Natural killer cell (primary cell): ENCODE data around the gene NREP. TPM values are rescaled to one million over a fixed set of nuclear protein-coding genes. Genes with fewer than 3 reads are reported as not detected.

ENCODE experiments used
- ATAC-seq, 3 donors: fragments of 150-1000 bp in 2 of 3; fragments of 200-7000 bp in 1 of 3; cut with Tn5 transposase; 1 replicate in 1 of 3; 2 replicates in 2 of 3; pipeline ENCODE4 v1.10.0; 2021; ENCODE audit warnings: mild to moderate bottlenecking in 2 of 3, moderate library complexity in 2 of 3
- DNase-seq, 2 donors: peaks; one replicate each; pipeline versions ENCODE4 v3.0.0 to v3.0.0-alpha.2; 2013 to 2021; ENCODE audit warnings: mixed read lengths in 1 of 2
- H3K27ac ChIP-seq: one replicate; pipeline ENCODE4 v1.5.1; 2013; ENCODE audit warnings: mild to moderate bottlenecking, low read length
- H3K27me3 ChIP-seq: one replicate; pipeline ENCODE4 v1.6.1; 2013; ENCODE audit warnings: low read length; ENCODE audit not compliant: control insufficient read depth, insufficient read depth
- H3K36me3 ChIP-seq: one replicate; pipeline ENCODE4 v1.6.1; 2013; ENCODE audit warnings: low read length; ENCODE audit not compliant: control insufficient read depth, insufficient read depth
- H3K4me1 ChIP-seq: one replicate; pipeline ENCODE4 v1.6.1; 2013; ENCODE audit warnings: low read length; ENCODE audit not compliant: control insufficient read depth, insufficient read depth
- H3K4me3 ChIP-seq: one replicate; pipeline ENCODE4 v1.5.1; 2013; ENCODE audit warnings: low read length
- H3K9me3 ChIP-seq: one replicate; pipeline ENCODE4 v1.6.1; 2013; ENCODE audit warnings: low read length; ENCODE audit not compliant: control insufficient read depth, insufficient read depth
- H3K27ac Mint-ChIP-seq, 2 donors: one replicate each; pipeline ENCODE4 v1.8.0; 2022; ENCODE audit warnings: mild to moderate bottlenecking in 2 of 2, mixed read lengths in 2 of 2, moderate library complexity in 1 of 2
- H3K27me3 Mint-ChIP-seq, 2 donors: one replicate each; pipeline ENCODE4 v1.8.0; 2022; ENCODE audit warnings: low read depth in 2 of 2, mixed read lengths in 2 of 2
- H3K36me3 Mint-ChIP-seq: one replicate; pipeline ENCODE4 v1.8.0; 2022; ENCODE audit warnings: mixed read lengths
- H3K4me1 Mint-ChIP-seq, 2 donors: one replicate each; pipeline ENCODE4 v1.8.0; 2022; ENCODE audit warnings: mixed read lengths in 2 of 2
- H3K4me3 Mint-ChIP-seq: one replicate; pipeline ENCODE4 v1.8.0; 2022; ENCODE audit warnings: mild to moderate bottlenecking, moderate library complexity, mixed read lengths
- H3K9me3 Mint-ChIP-seq, 2 donors: one replicate each; pipeline ENCODE4 v1.8.0; 2022; ENCODE audit warnings: mixed read lengths in 2 of 2
- CTCF ChIP-seq: fragments of 200-600 bp; IDR thresholded peaks from one replicate; pipeline ENCODE4 v1.8.0; 2022; ENCODE audit warnings: antibody characterized with exemption
- WGBS: methylation state at CpG from one replicate; pipeline ENCODE4 v1.1.7; 2013; ENCODE audit warnings: missing lambda C conversion rate; ENCODE audit not compliant: insufficient coverage; 5-methylcytosine and 5-hydroxymethylcytosine counted together
- intact Hi-C: fragments of 100-400 bp; cut with micrococcal nuclease; formaldehyde crosslinking; loops from one replicate; pipeline ENCODE4 v1.14.2; 2022
- total RNA-seq, 4 donors: library from RNA; stranded (reverse); fragments of 120-200 nt in 1 of 4; gene quantifications; one replicate each; pipeline versions ENCODE4 v1.2.3 to v1.2.4, GENCODE V29; 2013 to 2022

NREP gene
- total RNA-seq, 3 donors from 2014 or later (not counting 1 experiment from before 2014, with no cell fraction given): 7.6 to 9.9 (median 8.4) TPM

- no peaks in the 10 kb centered on the region for H3K27me3 ChIP-seq
- Mint-ChIP-seq H3K27ac (no peak overlapping the region), H3K4me1 (peaks cover 0 to 6% of the 10 kb centered on the region in 2 donors), H3K4me3 (no peak overlapping the region), H3K27me3 (peaks cover 5 to 13% of the 10 kb centered on the region in 2 donors), H3K9me3 (no peaks in the 10 kb centered on the region), H3K36me3 (no peaks in the 10 kb centered on the region)
- H3K4me1 ChIP-seq: peaks cover 4% of the 10 kb centered on the region
- intact Hi-C loops: no loop called here
- ATAC-seq (no peak), DNase-seq (no peak)
- H3K27ac ChIP-seq: no peak overlapping the region
- no peak overlapping the region for H3K4me3 ChIP-seq
- TF ChIP-seq CTCF: no peak
- no peaks in the 10 kb centered on the region for H3K36me3 ChIP-seq
- H3K9me3 ChIP-seq: no peaks in the 10 kb centered on the region
- WGBS: 3% methylated on average over 4 of the region's 4 CpGs
Measured at GRCh38 chr5:111774525-111774924, 17.5 kb upstream of the NREP start.

GRCh38 chr5:111772456-111773122 is 15.6 kb upstream of the NREP start:
- Mint-ChIP-seq H3K4me1 (peaks cover 0 to 6% of the 10 kb centered on the region in 2 donors), H3K36me3 (no peaks in the 10 kb centered on the region), H3K4me3 (no peak overlapping the region), H3K27ac (no peak overlapping the region), H3K27me3 (peaks cover 2 to 7% of the 10 kb centered on the region in 2 donors), H3K9me3 (no peaks in the 10 kb centered on the region)
- DNase-seq (no peak), ATAC-seq (no peak)
- TF ChIP-seq CTCF: no peak
- WGBS: 74% methylated on average over 4 of the region's 6 CpGs
- Histone ChIP-seq H3K9me3 (no peaks in the 10 kb centered on the region), H3K4me1 (peaks cover 4% of the 10 kb centered on the region), H3K4me3 (no peak overlapping the region), H3K27me3 (no peaks in the 10 kb centered on the region), H3K36me3 (no peaks in the 10 kb centered on the region), H3K27ac (no peak overlapping the region)
- intact Hi-C loops: no loop called here

- ATAC-seq: no peak
- Histone ChIP-seq H3K27ac (no peak overlapping the region), H3K27me3 (no peaks in the 10 kb centered on the region), H3K4me3 (no peak overlapping the region), H3K4me1 (peaks cover 3% of the 10 kb centered on the region), H3K9me3 (no peaks in the 10 kb centered on the region), H3K36me3 (no peaks in the 10 kb centered on the region)
- Mint-ChIP-seq H3K27ac (no peak overlapping the region), H3K27me3 (peaks cover 0 to 5% of the 10 kb centered on the region in 2 donors), H3K9me3 (no peaks in the 10 kb centered on the region), H3K4me1 (peaks cover 0 to 2% of the 10 kb centered on the region in 2 donors), H3K36me3 (no peaks in the 10 kb centered on the region), H3K4me3 (no peak overlapping the region)
- WGBS: 80% methylated on average over 2 of the region's 4 CpGs
- intact Hi-C loops: no loop called here
- no peak for DNase-seq
- no peak for TF ChIP-seq CTCF
Measured at GRCh38 chr5:111769541-111769940, 12.5 kb upstream of the NREP start.
